HepG2 (cell line): Measurements from ENCODE around the gene SDR39U1. TPM values are rescaled to one million over a fixed set of nuclear protein-coding genes. Genes with fewer than 3 reads are reported as not detected.

Experiments
- ATF1 ChIP-seq: IDR thresholded peaks from 2 replicates; pipeline ENCODE4 v1.6.1; 2016; ENCODE audit warnings: mild to moderate bottlenecking, control low read depth
- BRCA1 ChIP-seq: sonication (generic); formaldehyde crosslinking; IDR thresholded peaks from 2 replicates; pipeline ENCODE4 v1.4.0; 2020; ENCODE audit warnings: missing genetic modification reagents
- CBX2 ChIP-seq, 2 experiments: fragments of 200-600 bp in 1 of 2; sonication (generic); formaldehyde crosslinking in 1 of 2; IDR thresholded peaks; 2 replicates each; pipeline versions ENCODE4 v1.7.0 to v1.8.1; 2018 to 2022; ENCODE audit warnings: low read depth in 2 of 2, low read length in 1 of 2, mild to moderate bottlenecking in 1 of 2, missing genetic modification reagents in 1 of 2
- CEBPG ChIP-seq: IDR thresholded peaks from 2 replicates; pipeline ENCODE4 v1.6.1; 2016
- DR1 ChIP-seq: sonication (generic); formaldehyde crosslinking; IDR thresholded peaks from 2 replicates; pipeline ENCODE4 v1.8.0; 2021; ENCODE audit warnings: mild to moderate bottlenecking, missing genetic modification reagents, inconsistent platforms
- EEA1 ChIP-seq: sonication (generic); formaldehyde crosslinking; IDR thresholded peaks from 2 replicates; pipeline ENCODE4 v1.5.1; 2020; ENCODE audit warnings: mild to moderate bottlenecking, missing genetic modification reagents, borderline replicate concordance
- ELF3 ChIP-seq: IDR thresholded peaks from 2 replicates; pipeline ENCODE4 v1.6.1; 2016; ENCODE audit warnings: missing genetic modification reagents, missing compliant biosample characterization
- ETS1 ChIP-seq: sonication (generic); formaldehyde crosslinking; IDR thresholded peaks from 2 replicates; pipeline ENCODE4 v1.4.0; 2020; ENCODE audit warnings: missing genetic modification reagents
- GPBP1L1 ChIP-seq: sonication (generic); formaldehyde crosslinking; IDR thresholded peaks from 2 replicates; pipeline ENCODE4 v1.5.0; 2020; ENCODE audit warnings: mild to moderate bottlenecking, missing genetic modification reagents
- KLF12 ChIP-seq: sonication (generic); formaldehyde crosslinking; IDR thresholded peaks from 2 replicates; pipeline ENCODE4 v1.4.0; 2020; ENCODE audit warnings: missing genetic modification reagents, borderline replicate concordance
- KLF16 ChIP-seq, 2 experiments: sonication (generic) in 1 of 2; formaldehyde crosslinking in 1 of 2; IDR thresholded peaks; 2 replicates each; pipeline versions ENCODE4 v1.6.1 to v1.8.0; 2016 to 2023; ENCODE audit warnings: missing genetic modification reagents in 2 of 2, missing compliant biosample characterization in 1 of 2
- NCOA1 ChIP-seq: sonication (generic); formaldehyde crosslinking; IDR thresholded peaks from 2 replicates; pipeline ENCODE4 v1.9.0; 2021; ENCODE audit warnings: missing genetic modification reagents
- NFIB ChIP-seq: sonication (generic); formaldehyde crosslinking; IDR thresholded peaks from 2 replicates; pipeline ENCODE4 v1.9.0; 2021; ENCODE audit warnings: missing genetic modification reagents, mild to moderate bottlenecking, borderline replicate concordance
- SMAD9 ChIP-seq: sonication (generic); formaldehyde crosslinking; IDR thresholded peaks from 2 replicates; pipeline ENCODE4 v1.5.1; 2020; ENCODE audit warnings: mild to moderate bottlenecking, missing genetic modification reagents
- SNAI1 ChIP-seq: sonication (generic); formaldehyde crosslinking; IDR thresholded peaks from 2 replicates; pipeline ENCODE4 v1.5.0; 2020; ENCODE audit warnings: mild to moderate bottlenecking, missing genetic modification reagents, borderline replicate concordance
- TFAP4 ChIP-seq: sonication (generic); IDR thresholded peaks from 2 replicates; pipeline ENCODE4 v1.6.1; 2016; ENCODE audit warnings: low read depth, borderline replicate concordance
- TSC22D2 ChIP-seq: sonication (generic); formaldehyde crosslinking; IDR thresholded peaks from 2 replicates; pipeline ENCODE4 v1.5.1; 2020; ENCODE audit warnings: missing genetic modification reagents, mild to moderate bottlenecking, borderline replicate concordance
- ZNF20 ChIP-seq: sonication (generic); formaldehyde crosslinking; IDR thresholded peaks from 2 replicates; pipeline ENCODE4 v1.4.0; 2020; ENCODE audit warnings: mild to moderate bottlenecking, moderate library complexity, missing genetic modification reagents
- ZNF350 ChIP-seq: sonication (generic); formaldehyde crosslinking; IDR thresholded peaks from 2 replicates; pipeline ENCODE4 v1.4.0; 2020; ENCODE audit warnings: mild to moderate bottlenecking, low read depth, missing genetic modification reagents, borderline replicate concordance
- ZNF772 ChIP-seq: sonication (generic); formaldehyde crosslinking; IDR thresholded peaks from 2 replicates; pipeline ENCODE4 v1.5.0; 2020; ENCODE audit warnings: mild to moderate bottlenecking, missing genetic modification reagents
- ZZZ3 ChIP-seq: sonication (generic); formaldehyde crosslinking; IDR thresholded peaks from 2 replicates; pipeline ENCODE4 v1.4.0; 2020; ENCODE audit warnings: missing genetic modification reagents, mild to moderate bottlenecking, borderline replicate concordance
- polyA plus RNA-seq, 8 experiments: library from polyadenylated mRNA; depleted of rRNA in 3 of 8; stranded (reverse) in 7 of 8; unstranded in 1 of 8; fragments of >200 nt; fragmentation: Illumina TruSeq in 4 of 8; extraction: Trizol in 4 of 8; gene quantifications; 2 replicates each; pipeline versions ENCODE4 v1.2.1 to v1.2.3, GENCODE V29; 2011 to 2016; ENCODE audit warnings: low read depth in 4 of 8, missing spikeins in 1 of 8, mixed read lengths in 1 of 8; ENCODE audit not compliant: insufficient read depth in 1 of 8
- total RNA-seq, 5 experiments: library from RNA; depleted of rRNA; stranded (reverse); fragments of >200 nt; fragmentation: Illumina TruSeq; extraction: Trizol; gene quantifications; 2 replicates each; pipeline ENCODE4 v1.2.3, GENCODE V29; 2016; ENCODE audit warnings: low read depth in 1 of 5
- TF ChIP-seq, protein P1 (sequence below): sonication (generic); formaldehyde crosslinking; IDR thresholded peaks from 2 replicates; pipeline ENCODE4 v1.8.1; 2023; ENCODE audit warnings: missing genetic modification reagents, inconsistent platforms, borderline replicate concordance
- TF ChIP-seq, protein P2 (sequence below): sonication (generic); formaldehyde crosslinking; IDR thresholded peaks from 2 replicates; pipeline ENCODE4 v1.4.0; 2020; ENCODE audit warnings: missing genetic modification reagents

Gene SDR39U1
- total and polyA plus RNA-seq, 2 of the 13 experiments (the other 11 are each of a cell fraction or from before 2014, with no cell fraction given): 34.4 to 129 TPM

DNA sequence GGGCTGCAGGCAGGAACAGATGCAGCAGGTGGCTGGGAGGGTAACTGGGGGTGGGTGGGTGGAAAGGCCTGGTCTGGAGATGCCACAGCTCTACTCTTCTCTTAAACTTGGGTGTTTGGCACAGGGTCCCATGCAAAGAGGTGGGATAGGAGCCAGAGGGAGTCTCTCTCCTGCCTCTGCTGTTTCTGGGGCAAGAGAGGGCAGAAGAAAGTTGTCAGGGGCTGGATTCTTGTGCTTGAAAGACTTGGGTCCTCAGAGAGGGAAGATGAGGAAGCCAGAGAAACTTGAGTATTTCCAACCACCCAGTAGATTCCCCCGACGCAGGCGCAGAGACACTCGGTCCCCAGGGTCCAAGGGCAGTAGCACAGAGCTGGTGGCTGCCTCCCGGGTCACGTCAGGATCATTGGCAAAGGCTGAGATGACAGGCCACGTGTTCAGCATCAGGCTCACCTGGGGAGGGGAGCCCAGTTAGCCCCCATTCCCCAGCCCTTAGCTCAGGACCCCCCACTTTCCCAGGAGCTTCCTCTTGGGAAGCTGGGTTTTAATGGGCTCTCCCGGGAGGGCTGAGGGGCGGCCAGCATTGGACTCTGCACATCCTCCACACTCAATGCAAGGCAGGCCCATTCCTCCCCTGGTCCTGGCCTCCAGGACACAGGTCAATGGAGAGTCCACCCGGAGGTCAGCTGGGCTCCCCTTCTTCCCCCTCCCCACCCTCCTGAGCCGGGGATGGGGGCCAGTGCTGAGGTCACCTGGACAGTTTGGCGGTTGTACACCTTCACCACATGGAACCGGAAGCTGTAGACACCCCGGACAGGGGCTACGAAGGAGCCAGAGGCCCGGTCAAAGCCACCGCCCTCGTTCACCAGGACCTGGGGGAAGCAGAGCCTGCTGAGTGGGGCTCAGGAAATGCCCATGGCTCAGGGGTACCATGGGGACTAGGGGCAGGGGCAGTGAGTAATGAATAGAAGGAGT lies 14.8 kb downstream of the SDR39U1 start (continued):
- no peak for TF ChIP-seq KLF16 (CRISPR knock-in tag; IDR thresholded peaks at IDR 0.05)
- no peak for TF ChIP-seq BRCA1 (CRISPR knock-in tag)
- no peak for TF ChIP-seq SMAD9 (CRISPR knock-in tag)
- TF ChIP-seq, protein P1, sequence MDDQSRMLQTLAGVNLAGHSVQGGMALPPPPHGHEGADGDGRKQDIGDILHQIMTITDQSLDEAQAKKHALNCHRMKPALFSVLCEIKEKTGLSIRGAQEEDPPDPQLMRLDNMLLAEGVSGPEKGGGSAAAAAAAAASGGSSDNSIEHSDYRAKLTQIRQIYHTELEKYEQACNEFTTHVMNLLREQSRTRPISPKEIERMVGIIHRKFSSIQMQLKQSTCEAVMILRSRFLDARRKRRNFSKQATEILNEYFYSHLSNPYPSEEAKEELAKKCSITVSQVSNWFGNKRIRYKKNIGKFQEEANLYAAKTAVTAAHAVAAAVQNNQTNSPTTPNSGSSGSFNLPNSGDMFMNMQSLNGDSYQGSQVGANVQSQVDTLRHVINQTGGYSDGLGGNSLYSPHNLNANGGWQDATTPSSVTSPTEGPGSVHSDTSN: no peak
- TF ChIP-seq TFAP4: peak; percentile 53; the same call in 1 of the 2 replicates
- TF ChIP-seq CEBPG (CRISPR knock-in tag): no peak
- TF ChIP-seq CBX2 (IDR thresholded peaks at IDR 0.05; ENCODE audit: low read depth, low read length): no peak
- TF ChIP-seq CBX2 (CRISPR knock-in tag; IDR thresholded peaks at IDR 0.05; ENCODE audit: low read depth): no peak
- TF ChIP-seq KLF12 (CRISPR knock-in tag): 0 out of 2 replicates have a peak, but pooled peaks have one; percentile 7
- no peak for TF ChIP-seq ZZZ3 (CRISPR knock-in tag)
- TF ChIP-seq NCOA1 (CRISPR knock-in tag): no peak
- TF ChIP-seq ZNF350 (CRISPR knock-in tag): peak; percentile 65; the same call in 1 of the 2 replicates
- TF ChIP-seq ETS1 (CRISPR knock-in tag): no peak
- TF ChIP-seq DR1 (CRISPR knock-in tag): no peak
- no peak for TF ChIP-seq NFIB (CRISPR knock-in tag)
- no peak for TF ChIP-seq ZNF20 (CRISPR knock-in tag)
- no peak for TF ChIP-seq GPBP1L1 (CRISPR knock-in tag)
- no peak for TF ChIP-seq ATF1 (CRISPR knock-in tag)
- TF ChIP-seq ELF3: no peak
- 0 out of 2 replicates have a peak, but pooled peaks have one; percentile 15 for TF ChIP-seq TSC22D2 (CRISPR knock-in tag)
- no peak; the same call in 1 of the 2 replicates for TF ChIP-seq ZNF772 (CRISPR knock-in tag)
- TF ChIP-seq EEA1: no peak
- TF ChIP-seq, protein P2, sequence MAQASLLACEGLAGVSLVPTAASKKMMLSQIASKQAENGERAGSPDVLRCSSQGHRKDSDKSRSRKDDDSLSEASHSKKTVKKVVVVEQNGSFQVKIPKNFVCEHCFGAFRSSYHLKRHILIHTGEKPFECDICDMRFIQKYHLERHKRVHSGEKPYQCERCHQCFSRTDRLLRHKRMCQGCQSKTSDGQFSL (CRISPR knock-in tag): no peak
- no peak; the same call in 1 of the 2 replicates for TF ChIP-seq SNAI1
